A673 (cell line): ENCODE data around the gene GLIPR2. TPM values are rescaled to one million over a fixed set of nuclear protein-coding genes. Genes with fewer than 3 reads are reported as not detected.
A peak's percentile ranks its signal among the peaks of the same experiment; 100 is the strongest.

Experiments used
- BruUV-seq: library from RNA; stranded (reverse); fragments of 400-500 nt; replicated peaks from 2 replicates; lab custom pipeline; 2021; lab: Mats Ljungman, UMichigan
- CTCF ChIA-PET: fragments of 300-600 bp; sonication (Branson Sonifier 250); formaldehyde crosslinking; loops from one replicate; lab custom pipeline; 2022; ENCODE audit warnings: antibody characterized with exemption; lab: Charles Lee
- POLR2A ChIA-PET: fragments of 300-600 bp; sonication (Branson Sonifier 250); formaldehyde crosslinking; loops from one replicate; lab custom pipeline; 2022; ENCODE audit warnings: antibody characterized with exemption; ENCODE audit not compliant: low non-redundant PET; lab: Charles Lee
- DNase-seq: peaks from one replicate; pipeline ENCODE4 v3.0.0-alpha.2; 2015; ENCODE audit warnings: low spot score
- H3K27ac ChIP-seq: fragments of 200-600 bp; sonication (generic); 2 replicates; pipeline ENCODE4 v1.5.1; 2016; ENCODE audit warnings: mixed run types, low read depth, mild to moderate bottlenecking, mixed read lengths, antibody characterized with exemption, low read length; ENCODE audit not compliant: poor library complexity, severe bottlenecking
- H3K27me3 ChIP-seq: fragments of 200-600 bp; sonication (generic); replicated peaks from 2 replicates; pipeline ENCODE4 v1.6.1; 2017; ENCODE audit warnings: mixed run types, low read depth, mild to moderate bottlenecking, mixed read lengths, antibody characterized with exemption, low read length; ENCODE audit not compliant: insufficient read depth, poor library complexity
- H3K36me3 ChIP-seq: fragments of 200-600 bp; sonication (generic); 2 replicates; pipeline ENCODE4 v1.6.1; 2016; ENCODE audit warnings: mixed run types, mild to moderate bottlenecking, mixed read lengths, antibody characterized with exemption, low read length; ENCODE audit not compliant: insufficient read depth, poor library complexity, severe bottlenecking
- H3K4me1 ChIP-seq: fragments of 200-600 bp; sonication (generic); 2 replicates; pipeline ENCODE4 v1.6.1; 2017; ENCODE audit warnings: mixed run types, mild to moderate bottlenecking, mixed read lengths, antibody characterized with exemption, low read length; ENCODE audit not compliant: insufficient read depth, poor library complexity, severe bottlenecking
- H3K4me3 ChIP-seq: fragments of 200-600 bp; sonication (generic); 2 replicates; pipeline ENCODE4 v1.5.1; 2016; ENCODE audit warnings: low read depth, mixed run types, mild to moderate bottlenecking, mixed read lengths, low read length; ENCODE audit not compliant: poor library complexity, severe bottlenecking
- H3K9me3 ChIP-seq: fragments of 200-600 bp; sonication (generic); 2 replicates; pipeline ENCODE4 v1.6.1; 2016; ENCODE audit warnings: mixed run types, low read depth, mild to moderate bottlenecking, mixed read lengths, antibody characterized with exemption, low read length; ENCODE audit not compliant: poor library complexity, severe bottlenecking
- EZH2 ChIP-seq: fragments of 200-600 bp; sonication (generic); IDR thresholded peaks from 2 replicates; pipeline ENCODE4 v1.6.1; 2017; ENCODE audit warnings: borderline replicate concordance, low read depth, mild to moderate bottlenecking, mixed read lengths, antibody characterized with exemption, low read length; ENCODE audit not compliant: poor library complexity, severe bottlenecking
- intact Hi-C: fragments of 100-400 bp; cut with micrococcal nuclease; formaldehyde crosslinking; loops from one replicate; pipeline ENCODE4 v1.10.0; 2022; ENCODE audit not compliant: unreplicated experiment
- total RNA-seq: library from RNA; stranded (reverse); gene quantifications from 2 replicates; pipeline ENCODE4 v1.2.3, GENCODE V29; 2021
- TF ChIP-seq, protein P1 (sequence below): fragments of 300-800, 200-600 bp; sonication (generic); conservative IDR thresholded peaks from 2 replicates; pipeline ENCODE4 v1.5.1; 2017; ENCODE audit warnings: low read depth, mild to moderate bottlenecking, antibody characterized with exemption, low read length, moderate library complexity, mixed read lengths

Gene GLIPR2
- total RNA-seq, 1 experiment from 2014 or later: 5.0 TPM

DNA sequence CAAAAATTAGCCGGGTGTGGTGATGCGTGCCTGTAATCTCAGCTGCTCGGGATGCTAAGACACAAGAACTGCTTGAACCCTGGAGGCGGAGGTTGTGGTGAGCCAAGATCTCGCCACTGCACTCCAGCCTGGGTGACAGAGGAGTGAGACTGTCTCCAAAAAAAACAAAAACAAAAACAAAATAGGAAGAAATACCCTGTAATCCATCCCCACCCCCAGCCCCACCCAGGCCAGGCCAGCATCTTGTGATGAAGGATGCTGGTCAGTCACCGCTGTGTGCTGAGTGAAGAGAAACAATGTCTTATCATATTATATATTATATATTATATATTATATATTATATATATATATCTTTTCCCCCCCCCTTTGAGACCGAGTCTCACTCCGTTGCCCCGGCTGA, 17.2 kb downstream of the GLIPR2 start:
- intact Hi-C loops: no loop called here
- TF ChIP-seq, protein P1, sequence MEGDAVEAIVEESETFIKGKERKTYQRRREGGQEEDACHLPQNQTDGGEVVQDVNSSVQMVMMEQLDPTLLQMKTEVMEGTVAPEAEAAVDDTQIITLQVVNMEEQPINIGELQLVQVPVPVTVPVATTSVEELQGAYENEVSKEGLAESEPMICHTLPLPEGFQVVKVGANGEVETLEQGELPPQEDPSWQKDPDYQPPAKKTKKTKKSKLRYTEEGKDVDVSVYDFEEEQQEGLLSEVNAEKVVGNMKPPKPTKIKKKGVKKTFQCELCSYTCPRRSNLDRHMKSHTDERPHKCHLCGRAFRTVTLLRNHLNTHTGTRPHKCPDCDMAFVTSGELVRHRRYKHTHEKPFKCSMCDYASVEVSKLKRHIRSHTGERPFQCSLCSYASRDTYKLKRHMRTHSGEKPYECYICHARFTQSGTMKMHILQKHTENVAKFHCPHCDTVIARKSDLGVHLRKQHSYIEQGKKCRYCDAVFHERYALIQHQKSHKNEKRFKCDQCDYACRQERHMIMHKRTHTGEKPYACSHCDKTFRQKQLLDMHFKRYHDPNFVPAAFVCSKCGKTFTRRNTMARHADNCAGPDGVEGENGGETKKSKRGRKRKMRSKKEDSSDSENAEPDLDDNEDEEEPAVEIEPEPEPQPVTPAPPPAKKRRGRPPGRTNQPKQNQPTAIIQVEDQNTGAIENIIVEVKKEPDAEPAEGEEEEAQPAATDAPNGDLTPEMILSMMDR: no peak
- TF ChIP-seq EZH2: no peak
- peaks cover 6% of the 10 kb centered on the region for H3K4me1 ChIP-seq
- H3K27ac ChIP-seq: no peak overlapping the region
- no TSS peak for BruUV-seq
- no peaks in the 10 kb centered on the region for H3K9me3 ChIP-seq
- H3K27me3 ChIP-seq: no peaks in the 10 kb centered on the region
- DNase-seq: no peak
- H3K36me3 ChIP-seq: no peaks in the 10 kb centered on the region
- ChIA-PET POLR2A (no interaction called here), CTCF (no interaction called here)
- H3K4me3 ChIP-seq: no peak overlapping the region

DNA sequence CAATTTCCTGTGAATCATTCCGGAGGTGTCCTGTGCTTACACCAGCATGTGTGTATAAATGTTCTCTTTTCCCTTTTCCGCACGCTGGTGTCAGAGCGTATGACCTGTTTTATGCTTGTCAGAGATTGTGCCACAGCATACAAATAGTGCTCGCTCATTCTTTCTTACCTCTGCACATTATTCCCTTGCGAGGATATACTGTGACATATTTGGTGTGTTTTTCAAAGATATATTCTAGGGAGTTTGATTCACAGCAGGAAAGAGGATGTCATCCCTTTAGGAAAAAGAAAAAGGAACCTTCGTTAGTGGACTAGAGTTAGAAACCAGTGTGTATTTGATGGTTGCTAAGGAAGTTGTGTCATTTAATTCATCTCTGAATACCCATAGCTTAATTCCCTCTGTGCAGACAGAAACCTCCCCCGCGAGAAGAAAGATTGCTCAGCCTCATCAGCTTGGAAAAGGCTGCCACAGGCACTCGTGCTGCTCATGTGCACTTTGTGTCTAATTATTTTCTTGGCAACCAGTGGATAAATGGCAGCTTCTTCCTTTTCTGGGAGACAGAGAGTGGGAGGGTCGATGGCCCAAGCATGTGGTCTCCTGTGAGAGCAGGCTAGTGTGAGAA, 17.9 kb downstream of the GLIPR2 start:
- Histone ChIP-seq H3K4me3 (no peak overlapping the region), H3K4me1 (peaks cover 6% of the 10 kb centered on the region), H3K36me3 (no peaks in the 10 kb centered on the region), H3K27me3 (no peaks in the 10 kb centered on the region), H3K9me3 (no peaks in the 10 kb centered on the region), H3K27ac (peak overlapping the region; percentile 8)
- CTCF ChIA-PET: interaction anchor here (1.1 kb wide), 1 partner anchor 10 kb away, joined by 6 read pairs; no protein-coding TSS in a partner anchor
- TF ChIP-seq, protein P1: no peak
- no peak for TF ChIP-seq EZH2
- POLR2A ChIA-PET: interaction anchor here (0.6 kb wide), 1 partner anchor 1613 kb away, joined by 11 read pairs; no protein-coding TSS in a partner anchor
- intact Hi-C loops: no loop called here
- BruUV-seq: no TSS peak
- DNase-seq: peak; percentile 54

DNA sequence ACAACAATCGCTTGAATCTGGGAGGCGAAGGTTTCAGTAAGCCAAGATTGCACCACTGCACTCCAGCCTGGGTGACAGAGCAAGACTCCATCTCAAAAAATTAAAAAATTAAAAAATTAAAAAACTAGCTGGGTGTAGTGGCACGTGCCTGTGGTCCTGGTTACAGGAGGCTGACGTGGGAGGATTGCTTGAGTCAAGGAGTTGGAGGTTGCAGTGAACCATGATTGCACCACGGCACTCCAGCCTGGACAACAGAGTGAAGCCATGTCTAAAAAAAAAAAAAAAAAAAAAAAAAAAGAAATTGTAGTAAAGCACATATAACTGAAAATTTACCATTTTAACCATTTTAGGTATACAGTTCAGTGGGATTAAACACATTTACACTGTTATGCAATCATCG, 19.6 kb downstream of the GLIPR2 start:
- CTCF ChIA-PET: no interaction called here

More for the DNA sequence above, 19.6 kb downstream of the GLIPR2 start:
- H3K4me3 ChIP-seq: no peak overlapping the region
- no peak overlapping the region for H3K27ac ChIP-seq
- no peak for TF ChIP-seq EZH2
- TF ChIP-seq, protein P1: no peak
- POLR2A ChIA-PET: no interaction called here
- intact Hi-C loops: no loop called here
- no peaks in the 10 kb centered on the region for H3K9me3 ChIP-seq
- no peaks in the 10 kb centered on the region for H3K27me3 ChIP-seq
- H3K36me3 ChIP-seq: no peaks in the 10 kb centered on the region
- H3K4me1 ChIP-seq: peaks cover 6% of the 10 kb centered on the region
- no peak for DNase-seq
- no TSS peak for BruUV-seq
